ENCODE results near the gene WDR36. TPM values are rescaled to one million over a fixed set of nuclear protein-coding genes. Genes with fewer than 3 reads are reported as not detected.

The WDR36 gene
- polyA plus RNA-seq (ENCODE audit: insufficient read length in 4 of 4): 10 to 100 TPM; 26.6 to 33.8 (median 28.0) TPM

- peak; percentile 79 to 90 (median 82) for DNase-seq (ENCODE audit: low read depth in 4 of 4, low spot score in 2 of 4)
Measured at GRCh38 chr5:111092062-111092853, at the start of gene WDR36. Gene WDR36 (plus strand): TSS chr5:111092348. CDS start chr5:111092457, 109 bp downstream.

GRCh38 chr5:111043712-111044506, 48.2 kb upstream of the WDR36 start:
- no peak for DNase-seq (ENCODE audit: low read depth in 4 of 4, low spot score in 2 of 4)

- no peak for DNase-seq (ENCODE audit: low read depth in 4 of 4, low spot score in 2 of 4)
Measured at GRCh38 chr5:111058064-111058463, 34.1 kb upstream of the WDR36 start.

GRCh38 chr5:111060169-111060568, 32.0 kb upstream of the WDR36 start:
- DNase-seq (ENCODE audit: low read depth in 4 of 4, low spot score in 2 of 4): no peak

- DNase-seq (ENCODE audit: low read depth in 4 of 4, low spot score in 2 of 4): no peak
Measured at GRCh38 chr5:111061618-111062017, 30.5 kb upstream of the WDR36 start.

GRCh38 chr5:111063709-111064322, 28.3 kb upstream of the WDR36 start:
- no peak for DNase-seq (ENCODE audit: low read depth in 4 of 4, low spot score in 2 of 4)

GRCh38 chr5:111066261-111066938, 25.7 kb upstream of the WDR36 start:
- no peak for DNase-seq (ENCODE audit: low read depth in 4 of 4, low spot score in 2 of 4)

- DNase-seq (ENCODE audit: low read depth in 4 of 4, low spot score in 2 of 4): no peak
Measured at GRCh38 chr5:111068213-111068612, 23.9 kb upstream of the WDR36 start.

- no peak for DNase-seq (ENCODE audit: low read depth in 4 of 4, low spot score in 2 of 4)
Measured at GRCh38 chr5:111069839-111070238, 22.3 kb upstream of the WDR36 start.

- no peak for DNase-seq (ENCODE audit: low read depth in 4 of 4, low spot score in 2 of 4)
Measured at GRCh38 chr5:111070272-111071134, 21.6 kb upstream of the WDR36 start.

- DNase-seq (ENCODE audit: low read depth in 4 of 4, low spot score in 2 of 4): no peak
Measured at GRCh38 chr5:111071413-111071812, 20.7 kb upstream of the WDR36 start, which contains the start of gene TSLP. Gene TSLP (plus strand): TSS chr5:111071713. CDS start chr5:111071891, 178 bp downstream.

- DNase-seq (ENCODE audit: low read depth in 4 of 4, low spot score in 2 of 4): peak in 1 of 4 donors; percentile 23
Measured at GRCh38 chr5:111072949-111073682, 19.0 kb upstream of the WDR36 start.

- DNase-seq (ENCODE audit: low read depth in 4 of 4, low spot score in 2 of 4): no peak
Measured at GRCh38 chr5:111074244-111074643, 17.9 kb upstream of the WDR36 start.

GRCh38 chr5:111075520-111075919, 16.6 kb upstream of the WDR36 start:
- DNase-seq (ENCODE audit: low read depth in 4 of 4, low spot score in 2 of 4): no peak

- no peak for DNase-seq (ENCODE audit: low read depth in 4 of 4, low spot score in 2 of 4)
Measured at GRCh38 chr5:111076091-111076490, 16.1 kb upstream of the WDR36 start.

- no peak for DNase-seq (ENCODE audit: low read depth in 4 of 4, low spot score in 2 of 4)
Measured at GRCh38 chr5:111077678-111078077, 14.5 kb upstream of the WDR36 start.

GRCh38 chr5:111079846-111080245, 12.3 kb upstream of the WDR36 start:
- DNase-seq (ENCODE audit: low read depth in 4 of 4, low spot score in 2 of 4): no peak

- DNase-seq (ENCODE audit: low read depth in 4 of 4, low spot score in 2 of 4): no peak
Measured at GRCh38 chr5:111083323-111083722, 8.8 kb upstream of the WDR36 start.

- DNase-seq (ENCODE audit: low read depth in 4 of 4, low spot score in 2 of 4): no peak
Measured at GRCh38 chr5:111095982-111096381, 3.8 kb downstream of the WDR36 start.
